Psoas muscle (tissue), 8 donors: Measurements from ENCODE around the gene CPN1. TPM values are rescaled to one million over a fixed set of nuclear protein-coding genes. Genes with fewer than 3 reads are reported as not detected.

Experiments
- ATAC-seq, 4 donors: fragments of 200-7000 bp; cut with Tn5 transposase; one replicate each; pipeline ENCODE4 v1.9.1; 2020; ENCODE audit warnings: moderate library complexity in 3 of 4, mild to moderate bottlenecking in 2 of 4
- DNase-seq, 2 donors: peaks; one replicate each; pipeline ENCODE4 v3.0.0-alpha.2; 2020
- H3K27ac ChIP-seq: fragments of 200-600 bp; one replicate; pipeline ENCODE4 v1.8.0; 2022
- H3K27me3 ChIP-seq, 3 donors: fragments of 200-600 bp in 1 of 3; one replicate each; pipeline versions ENCODE4 v1.6.1 to v1.8.0; 2013 to 2022; ENCODE audit warnings: low read length in 2 of 3, mild to moderate bottlenecking in 2 of 3, moderate library complexity in 1 of 3; ENCODE audit not compliant: insufficient read depth in 3 of 3
- H3K36me3 ChIP-seq, 2 donors: fragments of 200-600 bp in 1 of 2; one replicate each; pipeline versions ENCODE4 v1.6.1 to v1.8.0; 2013 to 2022; ENCODE audit warnings: low read depth in 1 of 2, mild to moderate bottlenecking in 1 of 2, moderate library complexity in 1 of 2; ENCODE audit not compliant: insufficient read depth in 1 of 2
- H3K4me1 ChIP-seq: fragments of 200-600 bp; one replicate; pipeline ENCODE4 v1.8.0; 2022
- H3K4me3 ChIP-seq: fragments of 200-600 bp; one replicate; pipeline ENCODE4 v1.8.0; 2022; ENCODE audit warnings: mild to moderate bottlenecking
- H3K9me3 ChIP-seq: fragments of 200-600 bp; one replicate; pipeline ENCODE4 v1.8.0; 2022
- WGBS, 3 donors: extraction: QIAGEN DNeasy Blood & Tissue Kit; methylation state at CpG; one replicate each; pipeline versions ENCODE4 v1.1.6 to v1.1.7; 2013; 5-methylcytosine and 5-hydroxymethylcytosine counted together
- intact Hi-C, 2 donors: fragments of 100-400 bp; cut with DNase I; formaldehyde crosslinking; loops; one replicate each; pipeline versions ENCODE4 v1.11.0 to v1.14.2; 2022
- polyA plus RNA-seq, 3 donors: library from polyadenylated mRNA; stranded (reverse); fragments of 200-250 nt; gene quantifications; one replicate each; pipeline ENCODE4 v1.2.3, GENCODE V29; 2013
- total RNA-seq, 4 donors: library from RNA; stranded (reverse); fragmentation: NEBNext Ultra II Directional in 2 of 4; extraction: Animal tissue kit (Norgen Biotek cat#: 25700) in 2 of 4; gene quantifications; one replicate each; pipeline versions ENCODE4 v1.2.1 to v1.2.4, GENCODE V29; 2021 to 2023
- TF ChIP-seq, protein P1 (sequence below): fragments of 200-600 bp; IDR thresholded peaks from one replicate; pipeline ENCODE4 v1.8.0; 2022; ENCODE audit warnings: antibody characterized with exemption
- donor health status: healthy with polysubstance abuse.
- donor health status: DM: no; HTN: no; CAD: no; lungs with moderate emphysema.
- donor health status: Bipolar disorder and iron deficiency.
- donor health status: healthy.
- donor health status: DM: yes; HTN: yes; CAD: no.
- donor health status: DM: no; HTN: no; CAD: no.
- donor health status: DM: no; HTN: no; CAD: no.
- donor health status: DM: yes; HTN: yes; CAD: no.

Gene CPN1
- total and polyA plus RNA-seq, 7 donors, result not detected

DNA sequence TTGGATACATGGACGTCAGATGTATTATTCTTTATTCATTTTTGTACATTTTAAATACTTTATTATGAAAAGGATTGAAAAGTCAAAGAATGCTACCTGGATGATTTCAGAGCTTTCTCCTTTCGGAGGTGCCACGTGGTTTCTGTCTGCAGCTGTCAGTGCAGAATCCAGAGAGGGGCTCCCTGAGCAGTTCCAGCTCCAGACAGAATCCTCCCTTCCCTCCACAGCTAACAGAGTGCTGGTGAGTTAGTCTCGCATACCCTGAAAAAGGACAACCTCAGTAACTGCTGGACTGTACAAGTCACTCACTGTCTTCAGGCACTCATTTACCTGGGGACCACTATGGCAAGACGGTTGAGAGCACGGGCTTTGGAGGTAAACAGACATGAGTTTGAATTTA, 82.8 kb downstream of the CPN1 start:
- intact Hi-C loops, result no loop called here
- Histone ChIP-seq H3K27me3 (no peaks in the 10 kb centered on the region), H3K4me3 (peak overlapping the region; percentile 37), H3K9me3 (no peaks in the 10 kb centered on the region), H3K4me1 (peaks cover 72% of the 10 kb centered on the region), H3K27ac (peak overlapping the region; percentile 80), H3K36me3 (no peaks in the 10 kb centered on the region)
- TF ChIP-seq, protein P1, sequence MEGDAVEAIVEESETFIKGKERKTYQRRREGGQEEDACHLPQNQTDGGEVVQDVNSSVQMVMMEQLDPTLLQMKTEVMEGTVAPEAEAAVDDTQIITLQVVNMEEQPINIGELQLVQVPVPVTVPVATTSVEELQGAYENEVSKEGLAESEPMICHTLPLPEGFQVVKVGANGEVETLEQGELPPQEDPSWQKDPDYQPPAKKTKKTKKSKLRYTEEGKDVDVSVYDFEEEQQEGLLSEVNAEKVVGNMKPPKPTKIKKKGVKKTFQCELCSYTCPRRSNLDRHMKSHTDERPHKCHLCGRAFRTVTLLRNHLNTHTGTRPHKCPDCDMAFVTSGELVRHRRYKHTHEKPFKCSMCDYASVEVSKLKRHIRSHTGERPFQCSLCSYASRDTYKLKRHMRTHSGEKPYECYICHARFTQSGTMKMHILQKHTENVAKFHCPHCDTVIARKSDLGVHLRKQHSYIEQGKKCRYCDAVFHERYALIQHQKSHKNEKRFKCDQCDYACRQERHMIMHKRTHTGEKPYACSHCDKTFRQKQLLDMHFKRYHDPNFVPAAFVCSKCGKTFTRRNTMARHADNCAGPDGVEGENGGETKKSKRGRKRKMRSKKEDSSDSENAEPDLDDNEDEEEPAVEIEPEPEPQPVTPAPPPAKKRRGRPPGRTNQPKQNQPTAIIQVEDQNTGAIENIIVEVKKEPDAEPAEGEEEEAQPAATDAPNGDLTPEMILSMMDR, result no peak
- 62 to 69% (median 67%) methylated on average over 6 of the region's 6 CpGs for WGBS, 3 donors
- DNase-seq, result no peak
- peak in 1 of 4 donors; percentile 12 for ATAC-seq

DNA sequence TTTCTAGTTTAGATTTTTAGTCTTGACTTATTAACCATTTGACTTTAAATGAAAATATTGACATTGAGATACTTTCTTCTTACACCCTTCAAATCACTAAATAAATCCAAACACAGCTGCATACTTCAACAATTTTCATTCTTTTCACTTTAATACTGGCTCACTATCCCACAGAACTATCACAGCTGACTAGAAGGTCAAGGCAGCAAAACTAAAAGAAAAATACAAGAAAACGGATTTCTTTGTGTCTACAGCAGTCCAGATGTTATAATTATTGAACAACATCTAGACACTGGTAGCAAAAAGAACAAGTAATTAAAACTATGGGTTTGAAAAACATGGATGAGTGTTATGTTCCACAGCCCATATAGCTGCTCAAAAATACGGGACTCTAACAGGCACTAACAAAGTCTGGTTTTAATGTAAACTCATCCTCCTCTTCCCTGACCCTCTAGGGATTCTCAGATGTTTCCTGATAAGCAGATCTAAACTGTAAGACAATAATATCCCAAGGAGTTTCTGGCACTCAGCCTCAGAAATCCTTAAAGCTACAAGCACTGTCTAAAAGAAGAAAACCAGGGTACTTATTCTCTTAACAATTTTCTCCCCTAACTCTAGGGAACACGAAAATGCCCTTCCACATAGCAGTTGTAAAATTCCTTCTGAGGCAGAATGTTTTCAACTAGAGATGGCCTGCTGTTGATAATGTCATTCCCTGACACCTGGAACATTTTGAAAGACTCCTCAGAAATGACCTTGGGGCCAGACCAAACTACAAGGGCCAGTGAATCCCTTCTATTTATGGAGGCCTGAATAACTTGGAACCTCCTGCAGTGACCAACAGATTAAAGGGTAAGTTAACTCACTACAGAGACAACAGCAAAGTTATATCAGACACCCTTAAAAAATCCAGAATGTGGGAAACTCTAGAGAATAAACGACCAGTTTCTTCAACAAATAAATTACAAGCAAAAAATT, 84.7 kb downstream of the CPN1 start:
- Histone ChIP-seq H3K36me3 (no peaks in the 10 kb centered on the region), H3K4me1 (peaks cover 69% of the 10 kb centered on the region)

DNA sequence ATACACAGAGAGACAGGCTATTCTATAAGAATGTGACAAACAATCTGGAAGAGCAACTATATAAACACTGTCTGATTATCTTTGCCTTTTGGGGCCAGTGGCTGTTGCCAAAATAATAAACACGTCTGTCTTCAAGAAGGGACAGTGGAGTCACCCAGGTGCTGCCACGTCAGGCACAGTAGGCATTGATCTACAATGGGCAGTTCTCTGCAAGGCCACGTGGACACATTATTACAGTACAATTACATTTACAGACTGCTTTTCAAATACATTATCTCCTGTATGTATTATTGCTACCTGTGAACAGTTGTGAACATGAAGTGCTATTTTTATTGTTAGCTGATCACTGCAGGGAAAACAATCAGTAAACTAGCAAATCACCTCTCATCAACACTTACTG, 86.0 kb downstream of the CPN1 start:
- H3K27me3 ChIP-seq, result no peaks in the 10 kb centered on the region
- H3K4me3 ChIP-seq, result no peak overlapping the region
- no peaks in the 10 kb centered on the region for H3K9me3 ChIP-seq
- DNase-seq, result no peak
- H3K27ac ChIP-seq, result peak overlapping the region; percentile 47
- H3K4me1 ChIP-seq, result peaks cover 66% of the 10 kb centered on the region
- intact Hi-C loops, result no loop called here
- WGBS, 3 donors, result 39 to 69% (median 56%) methylated on average over 3 of the region's 3 CpGs
- no peak for ATAC-seq
- TF ChIP-seq, protein P1, result no peak
- H3K36me3 ChIP-seq, result no peaks in the 10 kb centered on the region

More for the DNA sequence above, 84.7 kb downstream of the CPN1 start:
- TF ChIP-seq, protein P1, result no peak
- peak overlapping the region; percentile 26 for H3K4me3 ChIP-seq
- DNase-seq, result no peak
- 8 to 13% (median 11%) methylated on average over 4 of the region's 4 CpGs for WGBS, 3 donors
- ATAC-seq, result peak; percentile 80 to 94 (median 88)
- no peaks in the 10 kb centered on the region for H3K9me3 ChIP-seq
- H3K27ac ChIP-seq, result peak overlapping the region; percentile 80
- no peaks in the 10 kb centered on the region for H3K27me3 ChIP-seq
- intact Hi-C loops, result no loop called here

DNA sequence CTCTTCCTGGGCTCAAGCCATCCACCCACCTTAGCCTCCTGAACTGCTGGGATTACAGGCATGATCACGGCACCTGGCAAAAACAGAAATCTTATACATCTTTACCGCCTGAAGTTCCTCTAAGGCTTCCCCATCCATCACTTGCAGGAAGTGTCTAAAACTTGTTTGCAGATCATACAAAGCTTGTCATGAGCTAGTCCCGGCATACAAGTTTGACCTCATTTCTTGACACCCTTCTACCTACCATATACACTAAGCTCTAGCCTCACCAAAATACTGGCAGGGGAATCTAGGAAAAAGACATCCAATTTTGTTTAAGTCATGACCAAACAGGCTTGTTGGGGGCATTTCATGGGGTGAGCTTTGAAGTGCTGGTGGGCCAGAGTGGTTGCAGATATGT, 86.4 kb downstream of the CPN1 start:
- Histone ChIP-seq H3K9me3 (no peaks in the 10 kb centered on the region), H3K27ac (peak overlapping the region; percentile 47), H3K36me3 (no peaks in the 10 kb centered on the region), H3K4me1 (peaks cover 64% of the 10 kb centered on the region), H3K27me3 (no peaks in the 10 kb centered on the region), H3K4me3 (no peak overlapping the region)
- ATAC-seq (no peak), DNase-seq (no peak)
- TF ChIP-seq, protein P1, result no peak
- 84 to 88% (median 86%) methylated on average over 3 of the region's 3 CpGs for WGBS, 3 donors
- intact Hi-C loops, result no loop called here
